NCI-H2196 treated with DMSO at 0.1 percent for 48 hours (cell line): ENCODE data around the gene ABHD3.
"Not testable (repeated sequence)": the region's sequence is repeated elsewhere in the genome, so short reads cannot be mapped to it uniquely, and the experiment has no call there.

ENCODE experiments used
- DNase-seq: peaks from one replicate; lab custom pipeline; 2025; ENCODE audit not compliant: unreplicated experiment; lab: John Stamatoyannopoulos, UW

The ABHD3 gene, protein sequence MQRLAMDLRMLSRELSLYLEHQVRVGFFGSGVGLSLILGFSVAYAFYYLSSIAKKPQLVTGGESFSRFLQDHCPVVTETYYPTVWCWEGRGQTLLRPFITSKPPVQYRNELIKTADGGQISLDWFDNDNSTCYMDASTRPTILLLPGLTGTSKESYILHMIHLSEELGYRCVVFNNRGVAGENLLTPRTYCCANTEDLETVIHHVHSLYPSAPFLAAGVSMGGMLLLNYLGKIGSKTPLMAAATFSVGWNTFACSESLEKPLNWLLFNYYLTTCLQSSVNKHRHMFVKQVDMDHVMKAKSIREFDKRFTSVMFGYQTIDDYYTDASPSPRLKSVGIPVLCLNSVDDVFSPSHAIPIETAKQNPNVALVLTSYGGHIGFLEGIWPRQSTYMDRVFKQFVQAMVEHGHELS

GRCh38 chr18:21704603-21705364, at the start of gene ABHD3:
ABHD3 (minus strand) TSS chr18:21704774; CDS start chr18:21704665, 109 bp downstream.
- peak; percentile 89 for DNase-seq

GRCh38 chr18:21747764-21748693, 43.5 kb upstream of the ABHD3 start:
- no peak for DNase-seq

DNA sequence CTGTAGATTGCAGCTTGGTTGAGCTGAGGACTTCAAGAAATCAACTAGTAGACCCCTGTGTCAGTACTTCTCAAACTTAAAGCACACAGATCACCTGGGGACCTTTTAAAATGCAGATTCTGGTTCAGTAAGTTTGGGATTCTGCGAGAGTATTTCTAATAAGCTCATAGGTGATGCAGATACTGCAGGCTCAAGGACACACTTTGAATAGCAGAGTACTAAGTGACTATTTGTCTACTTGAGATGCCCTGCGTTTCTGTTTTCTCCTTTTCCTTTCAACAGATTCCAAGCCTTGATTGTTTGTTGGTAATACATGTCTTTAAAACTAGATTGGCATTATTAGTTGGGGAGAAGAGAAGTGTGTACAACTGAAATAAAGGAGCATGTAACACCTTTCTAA, 42.7 kb upstream of the ABHD3 start:
- no peak for DNase-seq

- no peak for DNase-seq
Observed at GRCh38 chr18:21745231-21745630, 40.7 kb upstream of the ABHD3 start.

GRCh38 chr18:21743166-21743832, 38.7 kb upstream of the ABHD3 start:
- no peak for DNase-seq

DNA sequence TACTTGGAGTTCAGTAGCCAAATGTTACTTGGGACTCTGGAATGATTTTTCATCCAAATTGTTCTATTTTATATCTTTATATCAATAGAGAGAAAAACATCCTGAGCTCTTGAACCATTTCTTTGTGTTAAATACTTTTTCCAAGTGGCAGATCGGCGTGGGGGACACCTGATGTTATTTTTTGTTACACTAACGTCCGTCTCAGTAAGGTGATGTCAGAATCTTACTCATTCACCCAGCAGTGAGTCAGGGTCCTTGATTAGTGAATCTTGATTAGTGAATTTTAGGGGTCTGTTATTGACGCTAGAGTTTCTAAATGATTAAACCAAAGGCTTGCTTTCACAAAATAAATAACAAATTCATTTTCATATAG, 37.7 kb upstream of the ABHD3 start:
- DNase-seq, result no peak

GRCh38 chr18:21741562-21742314, 37.2 kb upstream of the ABHD3 start:
- no peak for DNase-seq

DNA sequence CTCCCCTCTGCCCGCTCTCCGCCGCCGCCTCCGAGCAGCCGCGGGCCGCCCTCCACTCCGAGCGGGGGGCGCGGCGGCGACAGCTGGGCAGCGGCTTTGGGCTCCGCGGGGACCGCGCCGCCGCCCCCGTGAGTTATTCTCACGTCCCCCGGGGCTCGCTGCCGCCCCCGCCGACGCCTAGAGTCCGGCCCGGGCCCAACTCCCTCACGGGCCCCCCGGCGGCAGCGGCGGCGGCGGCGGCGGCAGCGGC, 36.7 kb upstream of the ABHD3 start:
- DNase-seq, result no peak

GRCh38 chr18:21740538-21741311, 36.2 kb upstream of the ABHD3 start, which contains the start of gene MIB1:
MIB1 (plus strand) TSS chr18:21740792; CDS start chr18:21741584, 792 bp downstream.
- peak; percentile 91 for DNase-seq

DNA sequence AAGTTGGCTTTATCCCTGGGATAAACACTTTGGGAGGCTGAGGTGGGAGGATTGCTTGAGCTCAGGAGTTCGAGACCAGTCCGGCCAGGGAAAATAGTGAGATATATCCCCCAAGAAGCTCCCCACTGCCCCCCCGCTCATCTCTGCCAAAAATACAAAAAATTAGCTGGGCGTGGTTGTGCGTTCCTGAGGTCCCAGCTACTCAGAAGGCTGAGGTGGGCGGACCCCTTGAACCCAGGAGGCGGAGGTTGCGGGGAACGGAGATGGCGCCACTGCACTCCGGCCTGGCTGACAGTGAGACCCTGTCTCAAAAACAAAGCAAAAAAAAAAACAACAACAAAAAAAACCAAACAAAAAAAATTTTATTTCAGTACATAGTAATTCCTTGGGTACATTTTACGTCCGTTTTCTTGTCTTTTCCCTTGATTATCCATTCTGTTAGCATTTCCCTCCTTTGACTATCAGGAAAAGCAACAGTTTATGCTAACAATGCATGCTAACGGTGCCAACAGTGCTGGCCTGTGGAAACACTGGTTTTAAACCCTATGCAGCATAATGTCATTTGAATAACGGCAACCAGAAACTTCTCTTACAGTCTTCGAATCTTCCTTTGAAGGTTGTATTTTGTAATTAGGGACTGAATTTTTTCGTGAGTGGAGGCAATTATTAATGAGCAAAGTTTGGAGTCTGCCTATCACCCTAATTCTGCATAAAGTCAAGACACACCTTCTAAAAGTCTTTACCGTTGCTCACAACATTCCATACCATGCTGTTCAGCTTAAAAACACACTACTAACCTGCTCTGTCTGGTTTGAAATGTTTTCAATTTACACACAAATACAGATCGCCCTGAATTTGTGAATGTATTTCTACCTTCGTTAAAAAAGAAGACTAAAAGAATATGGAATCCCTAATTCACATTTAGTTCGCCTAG, 35.3 kb upstream of the ABHD3 start:
- no peak for DNase-seq

GRCh38 chr18:21736926-21737325, 32.4 kb upstream of the ABHD3 start:
- not testable (repeated sequence) for DNase-seq

GRCh38 chr18:21735452-21736015, 31.0 kb upstream of the ABHD3 start:
- no peak for DNase-seq

DNA sequence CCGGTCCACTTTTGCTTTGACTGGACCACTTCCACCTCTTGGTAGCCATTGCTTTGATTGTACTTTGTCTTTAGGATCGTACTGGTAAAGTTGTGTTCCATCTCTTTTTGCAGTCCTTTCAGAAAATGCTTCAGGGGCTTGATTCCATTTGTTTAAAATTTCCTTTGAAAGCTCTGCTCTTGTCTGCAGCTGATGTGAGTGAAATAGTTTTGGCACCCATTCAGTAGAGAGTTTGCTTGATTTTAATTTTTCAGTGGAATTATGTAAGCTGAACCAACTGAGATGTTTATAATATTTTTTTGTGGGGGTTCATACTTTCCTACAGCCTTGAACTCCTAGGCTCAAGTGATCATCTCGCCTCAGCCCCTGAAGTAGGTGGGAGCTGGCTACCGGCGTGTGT, 28.4 kb upstream of the ABHD3 start:
- DNase-seq, result no peak

GRCh38 chr18:21727702-21728101, 23.1 kb upstream of the ABHD3 start:
- no peak for DNase-seq

DNA sequence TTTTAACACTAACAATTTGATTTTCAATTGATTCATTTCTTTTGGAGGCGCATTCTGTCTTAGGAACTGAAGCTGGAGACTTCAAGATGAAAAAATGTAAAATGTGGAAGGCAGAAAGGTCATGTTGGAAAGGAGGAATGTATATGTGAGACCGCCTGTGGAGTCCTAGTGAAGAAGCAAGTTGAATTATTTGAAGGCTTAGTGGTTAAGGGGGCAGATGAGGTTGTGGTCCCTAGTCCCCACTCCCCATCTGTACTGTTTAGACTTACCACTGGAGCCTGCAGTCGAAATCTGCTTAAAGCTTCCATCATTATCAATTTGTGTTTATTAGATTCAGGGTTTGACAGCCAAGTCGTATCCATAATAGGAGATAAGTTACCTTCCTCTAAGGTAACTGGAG, 20.6 kb upstream of the ABHD3 start:
- no peak for DNase-seq

- no peak for DNase-seq
Observed at GRCh38 chr18:21722687-21723086, 18.1 kb upstream of the ABHD3 start.

DNA sequence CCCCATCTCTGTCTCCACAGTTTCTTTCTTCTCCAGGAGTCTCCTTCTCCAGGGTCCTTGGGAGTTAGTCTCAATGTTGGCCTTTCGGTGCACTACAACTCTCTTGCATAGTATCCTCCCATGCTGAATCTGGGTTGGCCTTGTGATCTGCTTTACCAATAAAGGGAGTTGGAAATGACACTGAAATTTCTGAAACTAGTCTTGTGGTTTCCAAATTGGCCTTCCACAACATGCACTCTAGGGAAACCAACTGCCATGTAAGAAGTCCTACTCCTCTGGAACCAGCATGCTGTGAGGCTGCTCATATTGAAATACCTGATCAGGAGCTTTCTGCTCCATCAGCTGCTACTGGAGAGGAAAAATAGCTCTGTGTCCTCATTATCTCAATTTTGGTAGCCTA, 9.9 kb upstream of the ABHD3 start:
- DNase-seq, result no peak

DNA sequence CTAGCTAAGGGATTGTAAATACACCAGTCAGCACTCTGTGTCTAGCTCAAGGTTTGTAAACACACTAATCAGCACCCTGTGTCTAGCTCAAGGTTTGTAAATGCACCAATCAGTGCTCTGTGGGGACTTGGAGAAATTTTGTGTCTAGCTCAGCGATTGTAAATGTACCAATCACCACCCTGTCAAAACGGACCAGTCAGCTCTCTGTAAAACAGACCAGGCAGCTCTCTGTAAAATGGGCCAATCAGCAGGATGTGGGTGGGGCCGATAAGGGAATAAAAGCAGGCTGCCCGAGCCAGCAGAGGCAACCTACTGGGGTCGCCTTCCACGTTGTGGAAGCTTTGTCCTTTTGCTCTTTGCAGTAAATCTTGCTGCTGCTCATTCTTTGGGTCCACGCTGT, 2.6 kb upstream of the ABHD3 start:
- not testable (repeated sequence) for DNase-seq
